Colonic mucosa (tissue), 4 donors: ENCODE results near the gene PTPRT. TPM values are rescaled to one million over a fixed set of nuclear protein-coding genes. Genes with fewer than 3 reads are reported as not detected.

ENCODE experiments used
- DNase-seq: peaks from one replicate; pipeline ENCODE4 v3.0.0-alpha.2; 2020
- H3K27ac ChIP-seq: fragments of 200-600 bp; one replicate; pipeline ENCODE4 v1.8.0; 2021
- H3K27me3 ChIP-seq: fragments of 200-600 bp; one replicate; pipeline ENCODE4 v1.8.0; 2021
- H3K36me3 ChIP-seq: fragments of 200-600 bp; one replicate; pipeline ENCODE4 v1.8.0; 2021
- H3K4me1 ChIP-seq: fragments of 200-600 bp; one replicate; pipeline ENCODE4 v1.8.0; 2021; ENCODE audit warnings: mild to moderate bottlenecking
- H3K4me3 ChIP-seq: fragments of 200-600 bp; one replicate; pipeline ENCODE4 v1.8.0; 2021
- H3K9ac ChIP-seq, 2 donors: one replicate each; pipeline ENCODE4 v1.7.0; 2013; ENCODE audit warnings: control low read depth in 2 of 2, low read depth in 2 of 2, low read length in 2 of 2
- H3K9me3 ChIP-seq: fragments of 200-600 bp; one replicate; pipeline ENCODE4 v1.8.0; 2021
- intact Hi-C: fragments of 100-400 bp; cut with DNase I; formaldehyde crosslinking; loops from one replicate; pipeline ENCODE4 v1.14.1; 2022
- total RNA-seq, 2 donors: library from RNA; stranded (reverse); fragmentation: NEBNext Ultra II Directional in 1 of 2; extraction: Animal tissue kit (Norgen Biotek cat#: 25700) in 1 of 2; gene quantifications; one replicate each; pipeline ENCODE4 v1.2.1, GENCODE V29; 2021
- TF ChIP-seq, protein P1 (sequence below): fragments of 200-600 bp; IDR thresholded peaks from one replicate; pipeline ENCODE4 v1.8.0; 2022; ENCODE audit warnings: antibody characterized with exemption, mild to moderate bottlenecking
- donor health status: healthy.
- donor health status: DM: no; HTN: no; CAD: no.
- donor health status: DM: no; HTN: no; CAD: no.

PTPRT gene
- total RNA-seq, 2 donors from 2014 or later: 0.11 to 0.12 TPM

DNA sequence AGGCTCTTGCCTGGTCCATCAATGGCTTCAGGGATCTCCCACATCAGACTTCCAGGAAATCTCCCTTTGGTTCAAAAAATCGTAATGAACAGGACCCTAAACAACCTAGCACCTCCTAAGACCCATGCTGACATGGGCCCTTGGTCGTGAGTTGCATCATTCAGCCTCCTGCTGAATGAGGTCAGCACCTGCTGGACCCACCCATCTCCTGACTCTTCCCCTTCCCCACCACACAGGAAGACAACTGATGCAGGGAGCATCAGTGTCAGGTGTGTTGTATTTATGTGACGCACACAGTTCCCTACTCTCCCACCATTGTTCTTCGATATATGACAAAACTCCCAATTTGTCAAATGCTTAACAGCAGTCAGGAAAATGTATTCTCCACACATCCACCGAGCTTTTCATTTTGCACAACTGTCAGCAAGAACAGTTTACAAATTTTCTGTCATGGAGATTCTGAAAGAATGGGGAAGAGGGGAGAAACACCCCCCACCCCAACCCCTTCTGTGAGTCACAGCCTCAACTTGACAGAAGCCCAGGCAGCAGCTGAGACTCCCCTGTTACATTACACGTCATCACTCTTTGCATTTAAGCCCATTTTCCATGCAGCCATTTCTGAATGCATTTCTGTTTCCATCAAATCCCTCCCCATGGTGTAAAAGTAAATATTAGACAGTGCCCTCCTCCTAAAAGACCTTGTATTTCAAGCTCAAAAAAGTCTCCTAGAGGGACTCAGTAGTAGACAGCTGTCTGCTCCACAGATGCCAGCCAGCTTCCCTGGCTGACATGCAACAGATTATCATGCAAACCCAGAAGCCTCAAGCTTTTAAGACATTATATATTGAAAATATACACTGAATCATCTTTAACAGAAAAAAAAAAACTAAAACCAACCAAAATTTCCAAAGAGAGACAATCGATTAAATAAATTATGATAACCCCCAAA lies 577.5 kb downstream of the PTPRT start:
- no peak overlapping the region for H3K9ac ChIP-seq
- H3K27me3 ChIP-seq: no peaks in the 10 kb centered on the region
- H3K4me3 ChIP-seq: no peak overlapping the region
- no peak overlapping the region for H3K27ac ChIP-seq
- TF ChIP-seq, protein P1, sequence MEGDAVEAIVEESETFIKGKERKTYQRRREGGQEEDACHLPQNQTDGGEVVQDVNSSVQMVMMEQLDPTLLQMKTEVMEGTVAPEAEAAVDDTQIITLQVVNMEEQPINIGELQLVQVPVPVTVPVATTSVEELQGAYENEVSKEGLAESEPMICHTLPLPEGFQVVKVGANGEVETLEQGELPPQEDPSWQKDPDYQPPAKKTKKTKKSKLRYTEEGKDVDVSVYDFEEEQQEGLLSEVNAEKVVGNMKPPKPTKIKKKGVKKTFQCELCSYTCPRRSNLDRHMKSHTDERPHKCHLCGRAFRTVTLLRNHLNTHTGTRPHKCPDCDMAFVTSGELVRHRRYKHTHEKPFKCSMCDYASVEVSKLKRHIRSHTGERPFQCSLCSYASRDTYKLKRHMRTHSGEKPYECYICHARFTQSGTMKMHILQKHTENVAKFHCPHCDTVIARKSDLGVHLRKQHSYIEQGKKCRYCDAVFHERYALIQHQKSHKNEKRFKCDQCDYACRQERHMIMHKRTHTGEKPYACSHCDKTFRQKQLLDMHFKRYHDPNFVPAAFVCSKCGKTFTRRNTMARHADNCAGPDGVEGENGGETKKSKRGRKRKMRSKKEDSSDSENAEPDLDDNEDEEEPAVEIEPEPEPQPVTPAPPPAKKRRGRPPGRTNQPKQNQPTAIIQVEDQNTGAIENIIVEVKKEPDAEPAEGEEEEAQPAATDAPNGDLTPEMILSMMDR: no peak
- no peaks in the 10 kb centered on the region for H3K4me1 ChIP-seq
- no peaks in the 10 kb centered on the region for H3K9me3 ChIP-seq
- H3K36me3 ChIP-seq: no peaks in the 10 kb centered on the region
- intact Hi-C loops: no loop called here
- DNase-seq: no peak

DNA sequence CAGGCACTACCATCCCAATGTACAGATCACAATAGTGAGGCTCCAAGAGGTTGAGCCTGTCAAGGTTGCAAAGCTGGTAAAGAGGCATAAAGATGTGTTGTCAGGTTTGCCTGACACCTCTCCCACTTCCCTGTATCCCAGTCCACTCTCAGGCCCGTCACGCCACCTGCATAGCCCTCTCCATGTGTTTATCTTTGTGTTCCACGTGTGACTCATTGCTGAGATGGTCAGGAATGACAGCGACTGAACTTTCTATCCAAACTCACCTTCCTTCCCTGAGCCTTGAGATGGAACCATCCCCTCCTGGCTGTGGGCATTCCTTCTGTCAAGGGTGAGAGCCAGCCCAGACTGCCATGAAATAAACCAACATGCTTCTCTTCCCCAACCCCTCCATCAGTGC lies 578.3 kb downstream of the PTPRT start:
- H3K36me3 ChIP-seq: no peaks in the 10 kb centered on the region
- TF ChIP-seq, protein P1: no peak
- no peak overlapping the region for H3K27ac ChIP-seq
- no peaks in the 10 kb centered on the region for H3K4me1 ChIP-seq
- no peak overlapping the region for H3K4me3 ChIP-seq
- H3K9me3 ChIP-seq: no peaks in the 10 kb centered on the region
- no peaks in the 10 kb centered on the region for H3K27me3 ChIP-seq
- no peak overlapping the region for H3K9ac ChIP-seq
- no peak for DNase-seq
- intact Hi-C loops: no loop called here

DNA sequence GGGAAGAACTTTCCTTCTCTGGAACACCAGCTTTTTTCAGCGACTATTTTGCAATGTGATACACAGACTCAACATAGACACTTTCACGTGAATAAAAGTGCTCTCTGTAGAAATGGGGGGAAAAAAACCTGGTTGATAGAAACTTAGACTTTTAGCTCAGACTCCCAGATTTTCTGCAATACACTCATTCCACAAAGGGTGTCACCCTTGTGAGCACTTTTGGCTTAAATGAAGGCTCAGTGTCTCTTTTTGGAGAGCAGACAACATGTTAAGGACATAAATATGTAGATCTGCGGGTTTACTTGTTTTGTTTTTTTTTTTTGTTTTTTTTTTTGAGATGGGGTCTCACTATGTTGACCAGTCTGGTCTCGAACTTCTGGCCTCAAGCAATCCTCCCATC lies 579.6 kb downstream of the PTPRT start:
- Histone ChIP-seq H3K36me3 (no peaks in the 10 kb centered on the region), H3K27me3 (no peaks in the 10 kb centered on the region), H3K27ac (no peak overlapping the region), H3K4me3 (no peak overlapping the region), H3K9me3 (no peaks in the 10 kb centered on the region), H3K4me1 (no peaks in the 10 kb centered on the region), H3K9ac (no peak overlapping the region)
- intact Hi-C loops: no loop called here
- TF ChIP-seq, protein P1: no peak
- no peak for DNase-seq

DNA sequence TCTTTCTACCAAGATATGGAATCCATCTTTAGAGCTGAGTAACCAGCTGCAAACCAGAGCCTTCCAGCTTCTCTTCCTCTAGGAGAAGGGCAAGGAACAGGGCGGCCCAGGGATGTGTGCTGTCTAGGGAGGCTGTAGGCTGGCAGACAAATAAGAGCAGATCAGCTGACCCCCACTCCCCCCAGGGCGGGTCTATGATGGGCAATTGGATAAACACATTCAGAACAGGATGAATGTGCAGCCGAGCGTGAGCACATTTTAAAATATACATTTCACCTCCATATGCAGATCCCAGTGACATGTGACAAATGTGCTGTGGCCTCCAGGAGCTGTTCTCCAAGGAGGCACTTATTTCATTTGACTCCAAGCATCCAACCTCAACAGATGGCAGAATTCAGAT lies 580.1 kb downstream of the PTPRT start:
- intact Hi-C loops: no loop called here
- TF ChIP-seq, protein P1: no peak
- no peaks in the 10 kb centered on the region for H3K36me3 ChIP-seq
- no peaks in the 10 kb centered on the region for H3K4me1 ChIP-seq
- H3K27me3 ChIP-seq: no peaks in the 10 kb centered on the region
- no peaks in the 10 kb centered on the region for H3K9me3 ChIP-seq
- H3K9ac ChIP-seq: no peak overlapping the region
- no peak overlapping the region for H3K4me3 ChIP-seq
- DNase-seq: no peak
- no peak overlapping the region for H3K27ac ChIP-seq

DNA sequence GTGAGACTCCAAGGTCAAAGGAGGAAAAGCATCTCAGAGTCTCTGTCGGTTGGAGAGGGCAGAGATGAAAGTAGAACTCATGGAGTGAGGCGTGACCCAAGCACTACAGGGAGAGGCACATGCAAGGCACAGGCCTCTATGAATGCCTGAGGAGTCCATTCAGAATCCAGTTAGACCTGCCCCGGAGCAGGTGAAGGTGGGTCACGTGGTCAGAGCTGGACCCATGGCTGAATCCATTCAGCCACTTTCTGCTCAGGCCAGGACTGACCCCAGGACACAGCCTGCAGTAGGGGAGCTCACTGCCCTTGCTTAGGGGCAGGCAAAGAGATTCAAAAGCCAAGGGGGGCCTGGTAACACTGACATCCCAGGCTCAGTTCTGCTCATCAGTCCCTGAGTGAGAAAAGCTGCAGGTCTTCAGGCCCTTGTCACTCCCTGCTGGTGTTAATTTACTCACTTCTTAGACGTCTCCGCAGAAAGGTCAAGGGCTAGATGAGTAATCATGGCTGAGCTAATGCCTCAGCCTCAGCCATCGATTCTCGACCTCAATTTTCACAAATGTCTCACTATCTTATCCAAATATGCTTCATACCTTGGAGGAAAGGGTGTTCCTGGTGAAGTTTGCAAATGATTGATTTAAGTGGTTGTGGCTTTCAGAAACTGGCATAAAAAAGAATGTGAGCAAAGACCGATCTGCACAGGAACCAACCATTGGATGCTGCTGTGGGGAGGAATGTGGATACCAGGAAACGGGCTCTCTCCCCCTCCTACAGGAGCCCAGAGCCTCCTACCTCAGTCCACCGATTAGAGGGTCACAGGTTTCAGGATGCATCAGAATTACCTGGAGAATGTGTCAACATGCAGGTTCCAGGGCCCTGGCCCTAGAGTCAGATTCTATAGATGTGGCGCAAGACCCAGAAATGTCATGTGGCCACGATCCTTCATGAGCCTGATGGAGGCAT lies 584.4 kb downstream of the PTPRT start:
- Histone ChIP-seq H3K36me3 (no peaks in the 10 kb centered on the region), H3K4me3 (no peak overlapping the region), H3K4me1 (no peaks in the 10 kb centered on the region), H3K27ac (no peak overlapping the region), H3K9ac (no peak overlapping the region), H3K27me3 (no peaks in the 10 kb centered on the region), H3K9me3 (no peaks in the 10 kb centered on the region)
- intact Hi-C loops: no loop called here
- TF ChIP-seq, protein P1: no peak
- no peak for DNase-seq
